HepG2 (cell line): ENCODE data around the gene RPS6KB2. TPM values are rescaled to one million over a fixed set of nuclear protein-coding genes. Genes with fewer than 3 reads are reported as not detected.
A peak's percentile ranks its signal among the peaks of the same experiment; 100 is the strongest.

ENCODE experiments used
- ATAC-seq: fragments of 200-7000 bp; cut with Tn5 transposase; 3 replicates; pipeline ENCODE4 v1.9.1; 2020; ENCODE audit warnings: mild to moderate bottlenecking, moderate library complexity
- BruUV-seq: library from RNA; stranded (reverse); fragments of 400-500 nt; replicated peaks from 2 replicates; lab custom pipeline; 2021; lab: Mats Ljungman, UMichigan
- CTCF ChIA-PET: fragments of 300-600 bp; formaldehyde crosslinking; extraction: SDS; loops from one replicate; lab custom pipeline; 2021; ENCODE audit warnings: low total read pairs, inconsistent platforms, low intra/inter-chr PET ratio; lab: Yijun Ruan, JAX
- POLR2A ChIA-PET: fragments of 350-600 bp; sonication (Branson Sonifier 250); formaldehyde crosslinking; loops from one replicate; lab custom pipeline; 2020; ENCODE audit warnings: antibody characterized with exemption, inconsistent platforms; lab: Yijun Ruan, JAX
- DNase-seq: peaks from one replicate; pipeline ENCODE4 v3.0.0-alpha.2; 2015; ENCODE audit warnings: low spot score
- FAIRE-seq: peaks from 3 replicates; lab custom pipeline; 2011; peaks lifted over from hg19 to GRCh38; lab: Jason Lieb, UNC
- H2AFZ ChIP-seq: one replicate; pipeline ENCODE4 v1.6.1; 2011; ENCODE audit warnings: low read length, inconsistent platforms
- H3K27ac ChIP-seq: fragments of 300-600 bp; 3 replicates; pipeline ENCODE4 v1.8.0; 2011; ENCODE audit warnings: mixed run types, mild to moderate bottlenecking, mixed read lengths, low read length, inconsistent platforms; ENCODE audit not compliant: insufficient read depth; ENCODE audit errors: extremely low read length
- H3K27me3 ChIP-seq, 2 experiments: fragments of 200-600 bp in 1 of 2; 2 replicates in 1 of 2; 3 replicates in 1 of 2; pipeline versions ENCODE4 v1.6.0 to v1.8.0; 2011; ENCODE audit warnings: low read length in 2 of 2, mild to moderate bottlenecking in 2 of 2, moderate library complexity in 2 of 2, inconsistent platforms in 1 of 2; ENCODE audit not compliant: insufficient read depth in 2 of 2, control insufficient read depth in 1 of 2
- H3K36me3 ChIP-seq, 2 experiments: fragments of 200-600 bp in 1 of 2; replicated peaks in 1 of 2; 2 replicates in 1 of 2; 3 replicates in 1 of 2; pipeline versions ENCODE4 v1.5.1 to v1.8.0; 2011; ENCODE audit warnings: low read length in 2 of 2, inconsistent platforms in 1 of 2; ENCODE audit not compliant: insufficient read depth in 2 of 2, control insufficient read depth in 1 of 2
- H3K4me1 ChIP-seq: 2 replicates; pipeline ENCODE4 v1.5.1; 2012; ENCODE audit warnings: low read length, inconsistent platforms; ENCODE audit not compliant: insufficient read depth
- H3K4me2 ChIP-seq: 2 replicates; pipeline ENCODE4 v1.6.0; 2011; ENCODE audit warnings: low read depth, low read length, inconsistent platforms
- H3K4me3 ChIP-seq, 3 experiments: fragments of 200-600 bp in 1 of 3; sonication (generic), shearing (Covaris generic) in 1 of 3; replicated peaks in 1 of 3; 2 replicates each; pipeline ENCODE4 v1.5.1; 2011 to 2016; ENCODE audit warnings: low read length in 3 of 3, inconsistent platforms in 2 of 3, low read depth in 2 of 3, mild to moderate bottlenecking in 2 of 3, control low read depth in 1 of 3, mixed read lengths in 1 of 3; ENCODE audit not compliant: insufficient read depth in 1 of 3
- H3K79me2 ChIP-seq: one replicate; pipeline ENCODE4 v1.6.1; 2011; ENCODE audit warnings: low read length, inconsistent platforms; ENCODE audit not compliant: insufficient read depth
- H3K9ac ChIP-seq: 2 replicates; pipeline ENCODE4 v1.6.0; 2011; ENCODE audit warnings: mild to moderate bottlenecking, low read depth, low read length, inconsistent platforms; ENCODE audit not compliant: insufficient read depth
- H3K9me3 ChIP-seq: 2 replicates; pipeline ENCODE4 v1.5.1; 2012; ENCODE audit warnings: mild to moderate bottlenecking, low read length
- H4K20me1 ChIP-seq: 2 replicates; pipeline ENCODE4 v1.6.0; 2011; ENCODE audit warnings: inconsistent platforms, mild to moderate bottlenecking, low read length, moderate library complexity; ENCODE audit not compliant: insufficient read depth
- AGO1 ChIP-seq: fragments of 200-400 bp; formaldehyde crosslinking; IDR thresholded peaks from 2 replicates; pipeline ENCODE4 v1.6.1; 2017; ENCODE audit warnings: mild to moderate bottlenecking, low read depth, low read length, moderate library complexity; ENCODE audit not compliant: poor library complexity, severe bottlenecking
- CBX1 ChIP-seq: IDR thresholded peaks from one replicate; pipeline ENCODE4 v1.6.1; 2016; ENCODE audit warnings: antibody characterized with exemption, low read depth
- DPF2 ChIP-seq: sonication (generic); formaldehyde crosslinking; IDR thresholded peaks from 2 replicates; pipeline ENCODE4 v1.4.0; 2020; ENCODE audit warnings: mild to moderate bottlenecking, low read depth, missing genetic modification reagents, borderline replicate concordance
- POLR2G ChIP-seq: fragments of 200-400 bp; formaldehyde crosslinking; IDR thresholded peaks from 2 replicates; pipeline ENCODE4 v1.6.1; 2018; ENCODE audit warnings: mild to moderate bottlenecking, low read depth, low read length, moderate library complexity
- RBFOX2 ChIP-seq: fragments of 200-400 bp; formaldehyde crosslinking; IDR thresholded peaks from 2 replicates; pipeline ENCODE4 v1.6.1; 2017; ENCODE audit warnings: low read depth, mild to moderate bottlenecking, low read length
- TEAD3 ChIP-seq: optimal IDR thresholded peaks from 2 replicates; pipeline ENCODE3; 2016; ENCODE audit warnings: borderline replicate concordance
- TSC22D2 ChIP-seq: sonication (generic); formaldehyde crosslinking; IDR thresholded peaks from 2 replicates; pipeline ENCODE4 v1.5.1; 2020; ENCODE audit warnings: missing genetic modification reagents, mild to moderate bottlenecking, borderline replicate concordance
- ZFP41 ChIP-seq: sonication (generic); formaldehyde crosslinking; IDR thresholded peaks from 2 replicates; pipeline ENCODE4 v1.4.0; 2020; ENCODE audit warnings: mild to moderate bottlenecking, missing genetic modification reagents, borderline replicate concordance
- ZNF350 ChIP-seq: sonication (generic); formaldehyde crosslinking; IDR thresholded peaks from 2 replicates; pipeline ENCODE4 v1.4.0; 2020; ENCODE audit warnings: mild to moderate bottlenecking, low read depth, missing genetic modification reagents, borderline replicate concordance
- WGBS: methylation state at CpG from one replicate; pipeline ENCODE4 v1.1.6; 2017; ENCODE audit warnings: low lambda C conversion rate; 5-methylcytosine and 5-hydroxymethylcytosine counted together
- in situ Hi-C: cut with HindIII; loops from 2 replicates; pipeline ENCODE4 v1.10.0; 2017; ENCODE audit warnings: low pct_unique_long_range_greater_than_20kb; ENCODE audit not compliant: extremely low pct_ligation_motif_present
- intact Hi-C: fragments of 100-400 bp; cut with micrococcal nuclease; formaldehyde crosslinking; loops from one replicate; pipeline ENCODE4 v1.10.0; 2022; ENCODE audit not compliant: unreplicated experiment
- polyA plus RNA-seq, 8 experiments: library from polyadenylated mRNA; depleted of rRNA in 3 of 8; stranded (reverse) in 7 of 8; unstranded in 1 of 8; fragments of >200 nt; fragmentation: Illumina TruSeq in 4 of 8; extraction: Trizol in 4 of 8; gene quantifications; 2 replicates each; pipeline versions ENCODE4 v1.2.1 to v1.2.3, GENCODE V29; 2011 to 2016; ENCODE audit warnings: low read depth in 4 of 8, missing spikeins in 1 of 8, mixed read lengths in 1 of 8; ENCODE audit not compliant: insufficient read depth in 1 of 8
- total RNA-seq, 5 experiments: library from RNA; depleted of rRNA; stranded (reverse); fragments of >200 nt; fragmentation: Illumina TruSeq; extraction: Trizol; gene quantifications; 2 replicates each; pipeline ENCODE4 v1.2.3, GENCODE V29; 2016; ENCODE audit warnings: low read depth in 1 of 5

RPS6KB2 gene
- total and polyA plus RNA-seq, 2 of the 13 experiments (the other 11 are each of a cell fraction or from before 2014, with no cell fraction given), result 52.9 to 54.8 TPM

GRCh38 chr11:67432655-67433349, 4.5 kb downstream of the RPS6KB2 start:
- TF ChIP-seq CBX1 (no peak), TEAD3 (CRISPR knock-in tag) (no peak), RBFOX2 (0 out of 2 replicates have a peak, but pooled peaks have one; percentile 41)
- H3K4me2 ChIP-seq, result no peak overlapping the region
- no peak for DNase-seq
- H4K20me1 ChIP-seq, result no peaks in the 10 kb centered on the region
- no peak for FAIRE-seq
- H3K9ac ChIP-seq, result no peak overlapping the region
- intact Hi-C loops, result no loop called here
- no peaks in the 10 kb centered on the region; a peak in 1 of 5 replicates for H3K27me3 ChIP-seq
- in situ Hi-C loops, result no loop called here
- ChIA-PET POLR2A (no interaction called here), CTCF (no interaction called here)
- peaks cover 15 to 28% of the 10 kb centered on the region in 2 experiments; a peak in 4 of 5 replicates for H3K36me3 ChIP-seq
- ATAC-seq, result no peak
- no peaks in the 10 kb centered on the region for H3K9me3 ChIP-seq
- WGBS, result 99% methylated on average over 10 of the region's 22 CpGs
- no peak overlapping the region for H2AFZ ChIP-seq
- H3K4me1 ChIP-seq, result peaks cover 12% of the 10 kb centered on the region
- no TSS peak for BruUV-seq
- H3K4me3 ChIP-seq, result no peak overlapping the region
- H3K27ac ChIP-seq, result no peak overlapping the region
- peaks cover 13% of the 10 kb centered on the region for H3K79me2 ChIP-seq

DNA sequence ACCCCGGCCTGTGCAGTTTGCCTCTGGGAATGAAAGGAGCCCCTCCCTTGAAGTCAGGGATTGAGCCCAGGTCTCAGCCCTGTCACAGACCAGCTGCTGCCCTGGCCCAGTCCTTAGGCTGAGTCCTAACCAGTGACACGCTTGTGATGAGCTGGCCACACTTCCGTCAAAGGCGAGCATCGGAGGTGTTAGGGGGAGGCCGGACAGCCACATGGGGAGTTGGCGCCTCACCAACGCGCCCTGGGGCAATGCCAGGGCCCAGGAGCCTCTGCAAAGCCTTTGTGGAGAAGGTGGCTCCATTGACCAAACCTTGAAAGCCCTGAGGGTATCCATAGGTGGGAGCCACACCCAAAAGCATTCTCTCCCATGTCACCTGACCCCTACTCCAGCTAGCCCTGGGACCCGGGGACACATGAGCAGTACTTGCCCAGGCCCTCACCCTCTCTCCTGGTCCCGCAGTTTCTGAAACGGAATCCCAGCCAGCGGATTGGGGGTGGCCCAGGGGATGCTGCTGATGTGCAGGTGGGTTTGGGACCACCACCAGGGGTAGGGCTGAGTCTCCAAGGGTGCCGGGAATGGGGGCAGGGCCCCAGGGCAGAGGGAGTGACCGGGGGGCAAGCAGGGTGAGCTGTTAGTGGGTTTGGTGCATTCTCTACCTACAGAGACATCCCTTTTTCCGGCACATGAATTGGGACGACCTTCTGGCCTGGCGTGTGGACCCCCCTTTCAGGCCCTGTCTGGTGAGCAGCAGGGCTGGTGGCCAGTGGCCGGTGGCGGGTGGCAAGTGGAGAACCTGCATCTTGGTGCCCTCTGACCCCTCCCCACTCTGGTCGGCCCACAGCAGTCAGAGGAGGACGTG, 5.5 kb downstream of the RPS6KB2 start:
- POLR2A ChIA-PET, result no interaction called here
- TF ChIP-seq ZNF350 (no peak), AGO1 (peak; percentile 62), TSC22D2 (CRISPR knock-in tag) (no peak), POLR2G (peak; percentile 39; the same call in 1 of the 2 replicates), DPF2 (no peak), ZFP41 (no peak)
- Histone ChIP-seq H3K27me3 (no peaks in the 10 kb centered on the region; a peak in 1 of 5 replicates), H3K9ac (no peak overlapping the region), H3K79me2 (peaks cover 8% of the 10 kb centered on the region), H3K9me3 (no peaks in the 10 kb centered on the region), H3K4me2 (no peak overlapping the region), H2AFZ (no peak overlapping the region), H4K20me1 (no peaks in the 10 kb centered on the region), H3K36me3 (peaks cover 15 to 28% of the 10 kb centered on the region in 2 experiments; a peak in 4 of 5 replicates), H3K4me3 (no peak overlapping the region), H3K4me1 (peaks cover 11% of the 10 kb centered on the region), H3K27ac (no peak overlapping the region)
- ATAC-seq (no peak), FAIRE-seq (no peak), DNase-seq (no peak)
- intact Hi-C loops (no loop called here), in situ Hi-C loops (no loop called here)
- CTCF ChIA-PET, result no interaction called here
- no TSS peak for BruUV-seq
- WGBS, result 97% methylated on average over 15 of the region's 22 CpGs
